ENCODE data around the gene KDM1B. TPM values are rescaled to one million over a fixed set of nuclear protein-coding genes. Genes with fewer than 3 reads are reported as not detected.
A peak's percentile ranks its signal among the peaks of the same experiment; 100 is the strongest.

KDM1B gene
- total and polyA plus RNA-seq, 9 of the 15 experiments (the other 6 are each of a cell fraction or from before 2014, with no cell fraction given): 1.4 to 58.9 (median 36.3) TPM

DNA sequence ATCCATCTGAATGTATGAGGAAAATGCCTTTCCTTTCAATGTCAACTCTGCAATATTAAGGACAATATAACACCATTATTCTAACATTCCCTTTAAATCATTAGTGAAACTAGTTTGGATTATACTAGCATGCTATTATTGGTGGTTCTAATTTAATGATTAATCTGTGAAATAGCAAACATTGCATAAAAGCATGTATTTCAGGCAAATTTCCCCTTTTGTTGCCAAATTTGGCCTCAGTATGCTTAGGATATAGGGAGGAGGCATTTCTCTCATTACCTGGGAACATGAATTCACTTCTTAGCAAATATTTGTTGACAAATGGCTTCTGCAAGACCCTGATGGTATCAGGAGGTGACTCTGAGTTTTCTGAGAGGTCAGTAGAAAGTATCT is 1.9 kb upstream of the KDM1B start:
- CTCF ChIA-PET (ENCODE audit: low intra/inter-chr PET ratio): no interaction called here
- Histone ChIP-seq H3K4me3 (peak overlapping the region; percentile 74; the same call in 1 of the 2 replicates), H3K27me3 (ENCODE audit: control insufficient read depth in 2 of 2, insufficient read depth in 2 of 2, low read length in 2 of 2) (no peaks in the 10 kb centered on the region), H3K9me3 (replicated peaks; ENCODE audit: control insufficient read depth, insufficient read depth, low read depth, low read length) (no peaks in the 10 kb centered on the region), H3K27ac (ENCODE audit: extremely low read depth, low read depth, low read length) (peak overlapping the region; percentile 30), H4K20me1 (replicated peaks; ENCODE audit: control insufficient read depth, insufficient read depth, low read length) (no peaks in the 10 kb centered on the region), H2AFZ (ENCODE audit: low read depth, low read length) (peak overlapping the region; percentile 75), H3K36me3 (ENCODE audit: control insufficient read depth, insufficient read depth, low read length) (peaks cover 18% of the 10 kb centered on the region), H3K4me1 (replicated peaks in 1 of 2; ENCODE audit: control insufficient read depth in 2 of 2, insufficient read depth in 2 of 2, low read length in 2 of 2) (peaks cover 14 to 23% of the 10 kb centered on the region in 2 experiments), H3K4me2 (ENCODE audit: insufficient read depth, low read length) (peak overlapping the region; percentile 94), H3K9me1 (ENCODE audit: control insufficient read depth, insufficient read depth, low read length) (no peaks in the 10 kb centered on the region), H3K79me2 (ENCODE audit: control insufficient read depth, insufficient read depth, low read length) (peaks cover 40% of the 10 kb centered on the region), H3K9ac (ENCODE audit: insufficient read depth in 1 of 2, low read depth in 2 of 2, low read length in 2 of 2) (peak overlapping the region in 1 of 2 experiments; percentile 96; a peak in 2 of 4 replicates)
- intact Hi-C loops (cut with micrococcal nuclease) (loop anchor here (5.0 to 10.0 kb wide), 3 partner anchors 166 to 449 kb away; partner anchors contain the start of genes KIF13A and NUP153), in situ Hi-C loops (cut with MboI) (no loop called here)
- FAIRE-seq (no peak), ATAC-seq (no peak), DNase-seq (ENCODE audit: extremely low read depth in 1 of 4, low spot score in 3 of 4) (no peak)
- TF ChIP-seq EHMT2 (IDR thresholded peaks at IDR 0.05) (no peak), CEBPB (tag; IDR thresholded peaks at IDR 0.05) (peak; percentile 6; the same call in 1 of the 2 replicates), MEIS2 (IDR thresholded peaks at IDR 0.05; ENCODE audit: partially characterized antibody) (peak; percentile 12), NFE2 (IDR thresholded peaks at IDR 0.05; ENCODE audit: low read depth) (0 out of 2 replicates have a peak, but pooled peaks have one; percentile 10), NRF1 (conservative IDR thresholded peaks at IDR 0.05 in 1 of 2, IDR thresholded peaks at IDR 0.05 in 1 of 2) (0 out of 4 replicates have a peak, but pooled peaks of 1 of the 2 experiments have one; percentile 6), JUND (IDR thresholded peaks at IDR 0.05; ENCODE audit: borderline replicate concordance, low read depth, low read length) (no peak), JUND (tag; IDR thresholded peaks at IDR 0.05; ENCODE audit: borderline replicate concordance, low read depth, low read length) (peak; percentile 0; the same call in 1 of the 3 replicates)
- POLR2A ChIA-PET: interaction anchor here (0.5 to 2.2 kb wide), 8 partner anchors 13 to 319 kb away, joined by 3 to 7 read pairs (median 4); no protein-coding TSS in a partner anchor
- BruUV-seq (replicated peaks): no TSS peak

Measured in K562 (cell line).